ENCODE data around the gene CFAP92.
"Not testable (repeated sequence)": the region's sequence is repeated elsewhere in the genome, so short reads cannot be mapped to it uniquely, and the experiment has no call there.

CFAP92 gene

DNA sequence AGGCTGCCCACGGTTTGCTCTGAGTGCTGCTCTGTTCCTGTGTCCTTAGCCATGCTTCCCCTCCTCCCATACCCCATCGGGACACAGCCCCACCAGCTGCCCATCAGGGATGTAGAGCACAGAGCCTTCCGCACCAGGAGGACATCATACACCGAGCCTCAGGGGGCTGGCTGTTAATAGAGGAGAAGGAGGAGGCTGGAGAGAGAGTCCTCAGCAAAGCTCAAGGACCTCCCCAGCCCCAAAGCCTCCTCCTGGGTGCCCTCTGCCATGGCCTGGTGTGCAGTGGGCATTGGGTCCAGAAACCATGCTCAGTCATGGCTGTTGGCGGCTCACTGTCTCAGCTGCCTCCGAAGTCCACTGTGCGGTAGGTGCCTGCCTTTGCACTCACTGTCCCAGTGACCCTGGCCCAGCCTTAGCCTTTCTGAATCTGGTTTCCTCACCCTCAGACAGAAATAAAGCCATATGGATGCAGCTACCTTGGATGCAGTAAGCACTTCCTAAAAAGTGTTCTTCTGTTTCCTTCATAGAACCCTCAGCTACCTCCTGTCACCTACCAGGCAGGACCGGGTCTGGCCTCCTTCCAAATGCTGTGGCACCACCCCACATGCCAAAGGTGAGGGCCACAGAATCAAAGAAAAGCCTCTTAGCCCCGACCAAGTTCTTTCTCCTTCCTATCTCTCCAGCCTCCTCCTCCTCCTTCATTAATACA lies 60.5 kb downstream of the CFAP92 start:
- DNase-seq = no peak

DNA sequence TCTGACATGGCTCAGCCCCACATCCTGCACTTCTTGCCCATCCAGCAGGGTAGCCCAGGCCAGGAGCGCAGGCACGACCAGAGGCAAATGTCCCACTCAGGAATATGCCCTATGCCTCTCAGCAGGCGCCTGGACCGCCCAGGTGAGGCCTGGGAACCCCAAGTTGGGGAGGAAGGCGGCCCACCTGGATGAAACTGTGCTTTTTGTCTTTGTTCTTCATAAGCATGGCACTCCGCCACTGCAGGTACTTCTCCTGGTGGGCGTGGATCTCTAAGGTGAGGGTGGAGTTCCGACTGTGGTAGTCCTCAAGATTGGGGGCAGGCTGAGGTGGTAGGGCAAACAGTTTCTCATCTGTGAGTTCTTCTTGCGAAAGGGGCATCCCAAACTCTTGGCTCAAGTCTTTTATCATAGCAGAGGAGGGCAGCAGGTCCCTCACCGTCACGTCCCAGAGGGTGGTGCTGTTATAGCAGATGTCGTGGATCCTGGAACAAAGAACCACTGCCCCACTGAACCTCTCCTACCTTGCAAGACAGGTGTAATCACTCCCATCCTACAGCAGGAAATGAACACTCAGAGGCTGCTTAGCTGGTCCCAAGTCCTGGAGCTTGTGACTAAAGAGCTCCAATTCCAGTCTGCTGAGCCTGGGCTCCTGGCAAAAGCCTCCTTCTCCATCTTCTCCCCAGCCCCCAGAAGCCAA lies 61.2 kb downstream of the CFAP92 start:
- DNase-seq = no peak

DNA sequence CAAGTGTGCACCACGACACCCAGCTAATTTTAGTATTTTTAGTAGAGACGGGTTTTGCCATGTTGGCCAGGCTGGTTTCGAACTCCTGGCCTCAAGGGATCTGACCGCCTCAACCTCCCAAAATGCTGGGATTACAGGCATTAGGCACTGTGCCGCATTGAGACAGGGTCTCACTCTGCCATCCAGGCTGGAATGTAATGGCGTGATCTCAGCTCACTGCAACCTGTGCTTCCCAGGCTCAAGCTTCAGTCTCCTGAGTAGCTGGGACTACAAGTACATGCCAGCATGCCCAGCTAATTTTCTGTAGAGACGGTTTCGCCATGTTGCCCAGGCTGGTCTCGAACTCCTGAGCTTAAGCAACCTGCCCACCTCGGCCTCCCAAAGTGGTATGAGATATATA lies 62.8 kb downstream of the CFAP92 start:
- no peak for DNase-seq

DNA sequence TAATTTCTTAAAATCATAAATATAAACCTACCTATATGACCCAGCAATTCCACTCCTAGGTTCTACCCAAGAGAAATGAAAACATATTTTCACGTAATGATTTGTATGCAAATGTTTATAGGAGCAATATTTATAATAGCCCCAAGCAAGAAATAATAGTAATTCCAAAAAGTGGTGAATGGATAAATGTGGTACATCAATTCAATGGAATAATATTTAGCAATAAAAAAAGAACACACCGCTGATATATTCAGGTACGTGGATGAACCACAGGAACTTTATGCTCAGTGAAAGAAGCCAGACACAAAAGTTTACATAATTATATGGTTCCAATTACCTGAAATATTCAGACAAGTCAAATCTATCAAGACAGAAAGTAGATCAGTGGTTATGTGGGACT lies 64.5 kb downstream of the CFAP92 start:
- DNase-seq = no peak

DNA sequence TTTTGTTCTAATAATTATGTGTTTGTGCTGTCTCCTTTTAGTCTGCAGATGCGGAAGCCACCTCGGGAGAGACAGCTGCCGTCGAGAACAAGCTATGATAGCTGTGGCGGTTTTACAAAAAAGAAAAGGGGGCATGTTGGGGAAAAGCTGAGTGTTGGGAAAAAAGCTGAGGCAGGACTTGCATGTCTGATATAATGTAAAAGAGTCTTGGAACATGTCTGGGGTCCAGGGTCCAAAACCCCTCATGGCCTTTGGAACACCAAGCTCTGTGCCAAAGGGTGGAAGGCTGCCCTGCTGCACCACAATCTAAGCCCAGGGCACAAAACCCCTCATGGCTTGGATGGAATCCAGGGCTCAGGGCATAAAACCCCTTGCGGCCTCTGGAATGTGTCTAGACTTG lies 69.9 kb downstream of the CFAP92 start:
- not testable (repeated sequence) for DNase-seq

DNA sequence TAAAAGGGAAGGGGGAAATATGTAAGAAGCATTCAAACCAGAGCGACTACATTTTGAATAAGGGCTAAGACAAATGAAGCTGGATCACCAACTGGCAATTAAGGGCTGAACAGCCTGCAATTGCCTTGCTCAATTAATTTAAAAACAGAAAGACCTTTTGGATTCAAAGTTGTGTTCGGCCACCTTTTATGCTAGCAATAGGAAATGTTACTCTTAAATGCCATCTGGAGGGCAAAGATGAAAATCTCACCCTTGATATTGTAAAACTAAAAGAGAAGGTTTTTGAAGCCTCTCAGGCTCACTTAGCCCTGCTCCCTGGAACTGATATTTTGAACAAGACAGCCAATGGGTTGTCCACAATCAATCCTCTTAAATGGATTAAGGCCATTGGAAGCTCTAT lies 70.3 kb downstream of the CFAP92 start:
- DNase-seq = no peak

DNA sequence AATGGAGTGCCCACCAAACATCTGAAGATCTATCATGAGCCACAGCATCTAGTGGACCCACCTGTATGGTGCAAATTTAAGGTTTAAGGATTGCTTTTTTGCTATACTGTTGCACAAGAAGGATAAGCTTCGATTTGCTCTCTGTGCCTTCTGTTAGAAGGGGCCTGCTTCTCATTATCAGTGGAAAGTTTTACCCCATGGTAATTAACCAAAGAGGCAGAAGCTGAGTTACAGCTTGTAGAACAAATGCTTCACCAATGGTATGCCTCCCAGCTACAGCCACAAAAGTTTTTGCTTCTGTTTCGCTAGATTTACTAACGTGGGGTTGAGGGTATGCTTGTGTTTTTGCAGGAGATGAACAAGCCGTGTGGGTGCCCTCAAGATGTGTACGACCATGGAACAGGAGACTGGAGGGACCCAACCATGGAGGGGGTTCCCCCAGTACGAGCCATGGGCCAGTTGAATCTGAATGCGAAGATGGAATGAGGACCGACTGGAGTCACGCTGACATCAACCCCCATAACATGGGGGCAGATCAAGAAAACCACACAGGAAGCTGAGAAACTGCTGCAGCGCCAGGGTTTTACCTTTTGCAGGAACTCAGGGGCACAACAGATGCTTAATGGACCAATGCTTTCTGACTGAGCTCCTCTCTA lies 70.9 kb downstream of the CFAP92 start:
- DNase-seq = no peak

DNA sequence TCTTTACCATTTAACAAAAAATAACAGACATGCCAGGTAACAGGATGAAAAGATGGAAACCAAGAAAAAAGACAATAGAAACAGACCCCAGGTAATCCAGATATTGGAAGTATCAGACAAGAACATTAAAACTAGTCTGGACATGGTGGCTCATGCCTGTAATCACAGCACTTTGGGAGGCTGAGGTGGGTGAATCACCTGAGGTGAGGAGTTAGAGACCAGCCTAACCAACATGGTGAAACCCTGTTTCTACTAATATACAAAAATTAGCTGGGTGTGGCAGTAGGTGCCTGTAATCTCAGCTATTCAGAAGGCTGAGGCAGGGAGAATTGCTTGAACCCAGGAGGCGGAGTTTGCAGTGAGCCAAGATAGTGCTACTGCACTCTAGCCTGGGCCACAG lies 73.9 kb downstream of the CFAP92 start:
- no peak for DNase-seq

DNA sequence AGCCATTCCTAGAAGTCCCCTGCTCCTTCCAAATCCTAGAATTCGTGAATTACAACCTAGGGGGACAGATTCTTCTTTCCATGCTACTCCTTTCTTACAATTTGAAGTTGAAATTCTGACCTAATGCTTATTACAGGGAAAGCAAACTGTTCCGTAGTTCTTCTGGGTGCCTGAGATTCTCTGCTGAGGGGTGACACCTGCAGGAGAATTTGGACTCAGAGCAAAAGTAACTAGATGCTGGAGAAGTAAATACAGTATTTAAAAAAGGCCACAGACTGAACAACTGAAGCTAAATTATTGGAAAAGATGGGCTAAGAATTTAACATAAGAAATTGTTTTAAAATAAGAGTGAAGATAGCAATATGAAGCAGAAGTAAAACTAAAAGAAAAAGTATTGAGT lies 76.6 kb downstream of the CFAP92 start:
- DNase-seq = no peak

DNA sequence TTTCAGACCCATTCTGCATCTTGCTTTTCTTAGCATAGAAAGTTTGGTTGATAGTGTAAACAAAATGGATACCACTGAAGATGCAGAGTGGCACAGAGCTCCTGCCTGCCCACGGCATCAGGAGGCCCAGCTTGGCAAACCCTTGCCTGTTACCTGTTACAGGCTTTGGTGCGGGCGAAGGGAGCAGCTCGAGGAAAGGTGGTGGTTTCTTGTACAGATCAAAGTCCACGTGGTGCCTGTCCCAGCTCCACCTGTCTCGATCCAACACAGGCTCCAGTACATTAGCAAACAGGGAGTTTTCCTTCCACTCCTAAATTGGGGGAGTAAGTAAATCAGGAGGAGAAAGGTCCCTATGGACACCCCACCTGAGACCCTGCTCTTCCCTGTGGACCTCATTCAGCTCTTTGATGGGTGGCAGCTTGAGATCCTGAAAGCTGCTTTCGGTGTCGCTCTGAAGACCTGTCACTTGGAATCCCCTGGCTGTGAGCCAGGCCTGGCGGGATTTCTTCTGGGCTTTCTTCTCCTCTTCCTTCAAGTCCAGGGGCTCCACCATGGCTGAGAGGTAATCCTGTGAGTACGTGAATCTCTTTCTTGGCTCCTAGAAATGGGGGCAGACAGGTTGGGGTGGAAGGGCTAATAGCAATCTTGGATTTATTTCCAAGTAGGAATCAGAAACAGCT lies 78.8 kb downstream of the CFAP92 start:
- DNase-seq = no peak

DNA sequence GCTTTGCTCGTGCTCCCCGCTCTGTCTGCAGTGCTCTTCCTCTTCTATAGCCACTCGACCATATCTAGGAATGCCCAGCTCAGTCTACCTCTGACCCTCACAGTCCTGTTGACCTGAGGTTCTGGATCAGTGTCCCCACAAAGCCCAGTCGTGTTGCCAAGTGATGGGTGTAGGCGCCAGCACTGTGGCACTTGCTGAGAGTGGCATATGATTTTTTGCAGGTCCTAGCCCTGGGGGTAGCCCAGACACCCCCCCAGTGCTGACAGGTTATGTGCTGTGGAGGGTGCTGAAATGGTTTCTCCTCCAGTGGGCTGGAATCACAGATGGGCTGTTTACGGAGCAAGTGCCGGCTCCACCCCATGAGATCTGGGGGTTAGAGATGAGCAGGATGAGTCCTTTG lies 82.0 kb downstream of the CFAP92 start:
- DNase-seq = no peak

DNA sequence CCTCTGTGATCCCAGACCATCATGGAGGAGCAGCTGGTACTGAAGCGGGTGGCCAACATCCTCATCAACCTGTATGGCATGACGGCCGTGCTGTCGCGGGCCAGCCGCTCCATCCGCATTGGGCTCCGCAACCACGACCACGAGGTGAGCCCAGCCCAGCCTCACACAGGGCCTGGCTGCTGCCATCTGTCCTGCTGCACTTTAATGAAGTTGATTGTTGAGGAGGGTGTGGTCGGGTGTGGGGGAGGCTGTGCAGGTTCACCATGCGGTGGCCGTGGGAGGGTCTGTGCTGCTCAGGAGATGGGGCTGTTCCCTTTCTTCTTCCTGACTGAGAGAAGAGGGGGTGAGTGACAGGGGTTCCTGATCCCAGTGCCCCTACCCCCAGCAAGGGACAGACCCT lies 83.9 kb downstream of the CFAP92 start:
- no peak for DNase-seq

DNA sequence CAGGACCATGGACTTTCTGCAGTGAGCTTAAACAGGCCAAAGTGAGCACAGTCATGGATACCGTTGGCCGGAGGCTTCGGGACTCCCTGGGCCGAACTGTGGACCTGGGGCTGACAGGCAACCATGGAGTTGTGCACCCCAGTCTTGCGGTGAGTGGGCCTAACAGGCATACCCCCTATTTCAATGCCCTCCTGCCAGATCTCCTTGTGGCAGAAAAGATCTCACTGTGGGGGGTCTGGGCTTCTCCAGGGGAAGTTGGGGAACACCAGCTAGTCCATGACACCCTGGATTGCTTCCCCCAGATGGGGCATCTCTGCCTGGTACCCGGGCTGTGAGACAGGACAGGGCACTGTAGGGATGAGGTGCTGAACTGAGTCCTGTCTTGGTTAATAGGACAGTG lies 84.9 kb downstream of the CFAP92 start:
- no peak for DNase-seq

DNA sequence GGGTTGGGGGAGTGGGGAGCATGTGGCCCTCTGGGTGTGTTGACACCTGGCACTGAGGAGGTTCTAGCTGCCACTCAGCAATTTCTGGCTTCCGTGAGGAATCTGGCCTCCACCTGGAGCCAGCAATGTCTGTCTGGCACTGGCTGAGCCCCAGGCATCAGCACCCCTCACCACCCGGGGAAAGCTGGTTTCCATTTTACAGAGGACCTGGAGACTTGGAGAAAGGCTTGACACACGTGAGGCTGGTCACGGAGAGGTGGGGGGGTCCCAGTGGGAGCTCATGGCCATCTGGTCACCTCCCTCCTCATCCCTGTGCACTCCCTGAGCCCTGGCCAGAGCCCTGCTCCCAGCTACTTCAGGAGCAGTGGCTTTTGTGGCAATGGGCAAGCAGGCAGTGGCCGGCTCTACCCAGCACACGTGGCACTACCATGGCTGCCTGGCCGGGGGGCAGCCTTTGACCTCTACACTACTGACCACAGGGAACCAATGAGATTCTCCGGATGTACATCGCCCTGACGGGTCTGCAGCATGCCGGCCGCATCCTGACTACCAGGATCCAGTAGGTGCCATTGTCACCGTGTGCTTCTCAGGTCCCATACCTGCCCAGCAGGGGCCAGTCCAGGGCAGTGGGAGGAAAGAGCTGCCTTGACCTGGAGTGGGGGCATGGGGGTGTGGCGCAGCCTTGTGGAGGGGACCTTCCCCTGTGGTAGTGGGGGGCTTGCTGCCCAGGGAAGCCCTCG lies 86.0 kb downstream of the CFAP92 start:
- DNase-seq = no peak

DNA sequence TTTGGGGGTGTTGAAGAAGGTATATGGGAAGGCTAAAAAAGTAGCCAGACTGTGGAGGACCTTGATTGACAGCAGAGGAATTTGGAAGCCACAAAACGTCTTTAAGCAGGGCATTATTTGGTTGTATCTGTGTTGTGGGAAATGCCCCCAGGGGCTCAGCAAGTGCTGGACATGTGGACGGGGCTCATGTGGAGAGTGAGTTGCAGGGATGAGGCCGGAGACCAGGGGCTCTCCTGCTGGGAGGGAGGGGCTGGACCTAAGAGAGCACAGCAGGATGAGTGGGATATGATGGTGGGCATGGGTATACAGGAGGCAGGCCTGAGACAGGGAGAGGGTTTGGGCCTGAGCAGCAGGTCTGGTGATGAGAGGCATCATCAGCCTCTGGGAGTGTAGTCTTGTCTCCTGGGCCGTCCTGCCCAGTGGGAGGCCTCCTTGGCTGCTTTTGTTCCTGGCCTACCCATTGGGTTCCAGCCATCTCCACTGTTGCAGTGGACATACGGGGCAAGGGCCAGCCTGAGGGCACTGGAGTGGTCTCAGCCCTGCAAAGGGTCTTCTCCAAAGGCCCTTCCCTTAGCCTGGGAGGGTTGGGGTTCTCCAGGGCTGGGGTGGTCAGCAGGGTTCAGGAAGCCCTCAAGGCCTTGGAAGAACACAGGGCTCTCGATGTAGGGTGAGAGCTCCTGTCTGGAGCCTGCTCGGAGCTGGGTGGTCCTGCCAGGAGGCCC lies 86.9 kb downstream of the CFAP92 start:
- DNase-seq = no peak

DNA sequence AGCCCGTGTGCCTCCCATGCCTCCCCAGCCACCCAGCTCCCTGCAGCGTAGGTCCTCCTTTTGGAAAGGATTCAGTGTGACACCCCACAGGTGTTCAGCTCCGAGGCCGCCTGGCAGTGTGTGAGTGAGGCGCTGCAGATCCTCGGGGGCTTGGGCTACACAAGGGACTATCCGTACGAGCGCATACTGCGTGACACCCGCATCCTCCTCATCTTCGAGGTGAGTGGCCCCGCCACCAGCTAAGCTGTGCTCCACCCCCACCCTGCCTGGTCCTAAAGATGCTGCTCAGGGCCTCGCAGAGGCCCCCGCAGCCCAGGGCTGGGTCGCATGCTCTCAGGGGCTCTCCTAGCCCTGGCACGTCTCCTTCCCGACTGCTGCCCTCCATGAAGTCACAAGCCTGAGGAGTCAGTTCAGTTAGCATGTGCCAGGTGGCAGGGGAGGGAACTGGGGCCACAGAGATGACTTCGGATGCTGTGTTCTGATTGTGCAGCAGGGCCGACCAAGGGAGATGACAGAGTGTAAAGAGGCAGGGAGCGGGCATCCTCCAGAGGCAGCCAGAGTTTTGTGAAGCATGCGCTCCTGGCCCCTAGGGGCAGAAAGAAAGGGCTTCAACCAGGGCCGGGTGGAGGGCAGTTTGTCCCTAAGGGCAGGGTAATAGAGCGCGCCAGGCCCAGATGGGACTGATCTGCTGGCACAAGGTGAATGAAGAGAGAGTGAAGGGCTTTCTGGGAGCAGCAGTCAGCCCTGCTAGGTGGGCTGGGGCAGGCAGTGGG lies 87.7 kb downstream of the CFAP92 start:
- DNase-seq = no peak

DNA sequence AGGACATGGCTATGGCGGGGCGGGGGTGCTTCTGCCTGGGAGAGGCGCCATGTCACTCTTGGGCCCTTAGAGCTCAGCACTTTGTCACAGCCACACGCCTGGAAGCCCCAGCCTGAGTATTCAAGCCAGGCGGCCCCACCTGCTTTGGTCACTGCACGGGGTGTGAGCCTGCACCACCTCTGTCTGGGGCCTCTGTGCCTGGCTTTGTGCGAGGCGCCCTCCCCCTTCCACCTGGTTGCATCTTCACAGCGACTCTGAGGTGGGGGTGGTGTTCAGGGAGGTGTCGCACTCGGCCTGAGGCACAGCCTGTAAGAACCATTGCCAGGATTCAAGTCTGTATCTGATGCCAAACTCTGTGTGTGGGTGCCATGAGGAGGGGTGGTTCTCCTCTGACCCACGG lies 90.4 kb downstream of the CFAP92 start:
- no peak for DNase-seq

DNA sequence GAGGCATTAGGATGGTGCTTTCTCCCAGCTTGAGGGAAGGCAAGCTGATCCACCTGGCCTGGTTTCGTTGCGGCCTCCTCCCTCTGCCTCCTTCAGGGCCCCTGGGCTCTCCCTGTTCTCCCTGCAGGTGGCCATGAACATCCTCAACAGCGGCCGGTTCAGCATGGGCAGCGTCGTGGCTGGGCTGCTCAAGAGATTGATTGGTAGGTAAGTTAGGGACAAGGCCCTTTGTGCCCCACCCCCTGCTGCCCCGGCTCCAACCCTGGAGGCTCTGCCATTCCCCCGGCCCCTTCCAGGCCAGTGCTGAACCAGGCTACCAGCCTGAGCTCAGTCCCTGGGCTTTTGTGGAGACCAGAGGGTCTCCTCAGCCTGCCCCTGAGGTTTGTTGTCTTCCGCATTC lies 91.5 kb downstream of the CFAP92 start:
- DNase-seq = no peak

DNA sequence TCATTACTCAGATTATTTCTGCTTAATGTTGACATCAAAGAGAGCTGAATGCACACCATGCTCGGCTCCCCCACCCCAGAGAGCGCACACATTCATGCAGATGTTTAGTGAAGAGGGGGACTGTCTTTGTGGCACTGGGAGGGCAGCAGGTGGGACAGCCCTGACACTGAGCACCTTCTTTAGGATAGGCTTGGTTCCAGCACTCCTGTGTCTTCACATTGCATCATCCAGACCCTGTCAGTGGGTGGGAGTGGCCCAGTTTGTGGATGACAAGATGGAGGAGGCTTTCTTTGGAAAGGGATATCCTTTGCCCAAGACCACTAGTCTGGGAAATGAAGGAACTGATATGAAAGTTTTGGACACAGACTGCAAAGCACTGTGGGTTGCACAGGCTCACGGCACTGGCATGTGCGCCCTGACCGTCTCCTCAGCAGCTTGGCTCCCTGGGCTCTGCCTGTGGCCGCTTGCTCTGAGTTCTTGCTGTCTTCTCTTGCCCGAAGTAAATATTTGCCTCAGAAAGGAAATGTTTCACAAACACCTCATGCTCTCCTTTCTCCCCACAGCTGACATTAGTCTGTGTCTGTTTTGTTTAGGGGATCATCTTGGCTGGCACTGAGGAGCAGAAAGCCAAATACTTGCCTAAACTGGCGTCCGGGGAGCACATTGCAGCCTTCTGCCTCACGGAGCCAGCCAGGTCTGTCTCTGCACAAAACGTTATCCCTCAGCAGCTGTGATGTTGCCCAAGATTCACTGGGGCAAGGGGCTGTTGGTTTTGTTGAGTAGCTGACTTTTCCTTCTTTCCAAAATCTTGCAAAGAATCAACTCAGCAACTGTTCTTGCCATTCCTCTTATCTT lies 97.8 kb downstream of the CFAP92 start:
- no peak for DNase-seq

DNA sequence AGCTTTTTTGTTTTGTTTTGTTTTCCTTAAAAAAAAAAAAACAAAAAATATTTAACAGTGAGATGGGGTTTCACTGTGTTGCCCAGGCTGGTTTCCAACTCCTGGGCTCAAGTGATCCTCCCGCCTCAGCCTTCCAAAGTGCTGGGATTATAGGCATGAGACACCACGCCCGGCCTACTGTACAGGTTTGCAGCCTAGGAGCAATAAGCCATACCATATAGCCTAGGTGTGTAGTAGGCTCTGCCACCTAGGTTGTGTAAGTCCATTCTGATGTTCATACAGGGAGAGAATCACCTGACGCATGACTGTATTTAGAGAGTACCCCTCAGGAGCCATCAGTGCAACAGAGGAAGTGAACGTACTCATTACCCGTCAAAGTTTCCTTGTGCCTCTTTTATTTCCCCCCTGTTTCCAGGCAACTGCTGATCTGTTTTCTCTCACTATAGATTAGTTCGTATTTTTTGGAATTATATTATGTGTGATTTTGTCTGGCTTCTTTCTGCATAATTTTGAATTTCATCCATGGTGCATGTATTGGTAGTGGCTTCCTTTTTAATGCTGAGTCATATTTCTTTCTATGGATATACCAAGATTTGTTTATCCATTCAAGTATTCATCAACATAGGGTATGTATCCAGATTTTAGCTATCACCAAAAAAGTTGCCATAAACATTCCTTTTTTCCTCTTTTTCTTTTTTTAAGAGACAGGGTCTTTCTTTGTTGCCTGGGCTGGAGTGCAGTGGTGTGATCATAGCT lies 104.6 kb downstream of the CFAP92 start:
- DNase-seq = no peak
